Spleen (tissue), 7 donors: Measurements from ENCODE around the gene MCEE.

Source experiments
- CTCF ChIP-seq, 11 experiments: fragments of 200-600 bp in 7 of 11; fragments of 450-650 bp in 4 of 11; sonication (generic) in 4 of 11; IDR thresholded peaks in 8 of 11; conservative IDR thresholded peaks in 3 of 11; 1 replicate in 7 of 11; 2 replicates in 4 of 11; pipeline versions ENCODE4 v1.4.0 to v1.8.0; 2016 to 2021; ENCODE audit warnings: antibody characterized with exemption in 11 of 11, inconsistent platforms in 4 of 11, mild to moderate bottlenecking in 1 of 11
- POLR2A ChIP-seq, 3 donors: fragments of 450-650 bp; IDR thresholded peaks; one replicate each; pipeline ENCODE4 v1.5.1; 2017; ENCODE audit warnings: antibody characterized with exemption in 3 of 3, mild to moderate bottlenecking in 1 of 3
- POLR2AphosphoS5 ChIP-seq, 3 donors: sonication (generic); formaldehyde crosslinking; IDR thresholded peaks; one replicate each; pipeline ENCODE4 v1.5.1; 2017; ENCODE audit warnings: antibody characterized with exemption in 3 of 3
- donor health status: DM: no; HTN: no; CAD: no; lungs with moderate emphysema.
- donor health status: DM: no; HTN: no; CAD: no.
- donor health status: DM: no; HTN: no; CAD: no.

GRCh38 chr2:71174207-71174606, 44.2 kb upstream of the MCEE start:
- TF ChIP-seq CTCF (IDR thresholded peaks at IDR 0.05 in 8 of 11, conservative IDR thresholded peaks at IDR 0.05 in 3 of 11), result no peak
- TF ChIP-seq POLR2A (IDR thresholded peaks at IDR 0.05), result no peak
- no peak for TF ChIP-seq POLR2AphosphoS5 (IDR thresholded peaks at IDR 0.05)
